GM18519 (cell line): Measurements from ENCODE around the gene ZFPL1.

Experiments
- ATAC-seq: cut with Tn5 transposase; IDR thresholded peaks from one replicate; pipeline ENCODE4 v1.9.1; 2021; ENCODE audit warnings: mild to moderate bottlenecking, moderate library complexity; ENCODE audit not compliant: unreplicated experiment, low FRiP score

The ZFPL1 gene

GRCh38 chr11:65126624-65127274 is 42.7 kb downstream of the ZFPL1 start:
- no peak for ATAC-seq

GRCh38 chr11:65127473-65128181 is 43.6 kb downstream of the ZFPL1 start:
- no peak for ATAC-seq

GRCh38 chr11:65128182-65129145 is 44.4 kb downstream of the ZFPL1 start:
- no peak for ATAC-seq

- no peak for ATAC-seq
These were observed 45.8 kb downstream of the ZFPL1 start for GRCh38 chr11:65129649-65130441.

- no peak for ATAC-seq
These were observed 46.8 kb downstream of the ZFPL1 start for GRCh38 chr11:65130631-65131416.

GRCh38 chr11:65131417-65131776 is 47.4 kb downstream of the ZFPL1 start:
- ATAC-seq: no peak

GRCh38 chr11:65131895-65132237 is 47.8 kb downstream of the ZFPL1 start:
- ATAC-seq: no peak

GRCh38 chr11:65132238-65132987 is 48.4 kb downstream of the ZFPL1 start:
- no peak for ATAC-seq

- ATAC-seq: no peak
These were observed 49.1 kb downstream of the ZFPL1 start for GRCh38 chr11:65132988-65133700.

GRCh38 chr11:65133724-65134123 is 49.7 kb downstream of the ZFPL1 start:
- ATAC-seq: no peak

GRCh38 chr11:65134240-65134951 is 50.4 kb downstream of the ZFPL1 start, which contains the start of gene SYVN1:
TSS of gene SYVN1 (minus strand) at chr11:65134519. CDS start at chr11:65133601, 918 bp downstream.
- no peak for ATAC-seq

- no peak for ATAC-seq
These were observed 51.1 kb downstream of the ZFPL1 start for GRCh38 chr11:65134952-65135632.

- ATAC-seq: no peak
These were observed 51.7 kb downstream of the ZFPL1 start for GRCh38 chr11:65135633-65136145.

- ATAC-seq: no peak
These were observed 52.6 kb downstream of the ZFPL1 start for GRCh38 chr11:65136515-65137096.
